SK-N-SH (cell line): ENCODE measurements around the gene MMP24OS.

Source experiments
- EZH2phosphoT487 ChIP-seq: fragments of 200-600 bp; sonication (generic); IDR thresholded peaks from 2 replicates; pipeline ENCODE4 v1.6.1; 2017; ENCODE audit warnings: low read depth, mixed run types, mild to moderate bottlenecking, antibody characterized with exemption, moderate library complexity, borderline replicate concordance
- TF ChIP-seq, protein P1 (sequence below): fragments of 200-600 bp; sonication (generic); IDR thresholded peaks from 2 replicates; pipeline ENCODE4 v1.6.1; 2017; ENCODE audit warnings: antibody characterized with exemption, mild to moderate bottlenecking, moderate library complexity

DNA sequence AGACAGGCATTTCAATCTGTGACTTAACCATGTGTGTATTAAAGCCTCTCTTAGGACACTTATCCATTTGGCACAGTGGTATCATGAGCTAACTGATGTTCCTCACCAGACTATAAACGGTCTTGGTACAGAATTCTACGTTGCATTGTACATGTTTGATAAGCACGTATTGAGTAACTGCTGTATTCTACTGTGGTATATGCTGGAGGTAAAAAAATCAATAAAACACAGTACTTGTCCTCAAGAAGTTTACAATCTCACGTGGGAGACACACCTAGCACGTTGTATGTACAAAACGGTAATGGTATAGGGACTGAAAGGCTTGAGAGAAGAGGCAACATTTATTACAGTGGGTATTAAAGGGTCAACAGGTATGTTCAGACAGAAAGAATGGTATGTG, 47.5 kb upstream of the MMP24OS start:
- TF ChIP-seq, protein P1, sequence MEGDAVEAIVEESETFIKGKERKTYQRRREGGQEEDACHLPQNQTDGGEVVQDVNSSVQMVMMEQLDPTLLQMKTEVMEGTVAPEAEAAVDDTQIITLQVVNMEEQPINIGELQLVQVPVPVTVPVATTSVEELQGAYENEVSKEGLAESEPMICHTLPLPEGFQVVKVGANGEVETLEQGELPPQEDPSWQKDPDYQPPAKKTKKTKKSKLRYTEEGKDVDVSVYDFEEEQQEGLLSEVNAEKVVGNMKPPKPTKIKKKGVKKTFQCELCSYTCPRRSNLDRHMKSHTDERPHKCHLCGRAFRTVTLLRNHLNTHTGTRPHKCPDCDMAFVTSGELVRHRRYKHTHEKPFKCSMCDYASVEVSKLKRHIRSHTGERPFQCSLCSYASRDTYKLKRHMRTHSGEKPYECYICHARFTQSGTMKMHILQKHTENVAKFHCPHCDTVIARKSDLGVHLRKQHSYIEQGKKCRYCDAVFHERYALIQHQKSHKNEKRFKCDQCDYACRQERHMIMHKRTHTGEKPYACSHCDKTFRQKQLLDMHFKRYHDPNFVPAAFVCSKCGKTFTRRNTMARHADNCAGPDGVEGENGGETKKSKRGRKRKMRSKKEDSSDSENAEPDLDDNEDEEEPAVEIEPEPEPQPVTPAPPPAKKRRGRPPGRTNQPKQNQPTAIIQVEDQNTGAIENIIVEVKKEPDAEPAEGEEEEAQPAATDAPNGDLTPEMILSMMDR, result no peak
- TF ChIP-seq EZH2phosphoT487, result no peak
